ENCODE measurements around the gene MAPK1.
A peak's percentile ranks its signal among the peaks of the same experiment; 100 is the strongest.
"Not testable (repeated sequence)": the region's sequence is repeated elsewhere in the genome, so short reads cannot be mapped to it uniquely, and the experiment has no call there.

Gene MAPK1

GRCh38 chr22:21719024-21719423 is 148.4 kb downstream of the MAPK1 start:
- TF ChIP-seq, protein P1, sequence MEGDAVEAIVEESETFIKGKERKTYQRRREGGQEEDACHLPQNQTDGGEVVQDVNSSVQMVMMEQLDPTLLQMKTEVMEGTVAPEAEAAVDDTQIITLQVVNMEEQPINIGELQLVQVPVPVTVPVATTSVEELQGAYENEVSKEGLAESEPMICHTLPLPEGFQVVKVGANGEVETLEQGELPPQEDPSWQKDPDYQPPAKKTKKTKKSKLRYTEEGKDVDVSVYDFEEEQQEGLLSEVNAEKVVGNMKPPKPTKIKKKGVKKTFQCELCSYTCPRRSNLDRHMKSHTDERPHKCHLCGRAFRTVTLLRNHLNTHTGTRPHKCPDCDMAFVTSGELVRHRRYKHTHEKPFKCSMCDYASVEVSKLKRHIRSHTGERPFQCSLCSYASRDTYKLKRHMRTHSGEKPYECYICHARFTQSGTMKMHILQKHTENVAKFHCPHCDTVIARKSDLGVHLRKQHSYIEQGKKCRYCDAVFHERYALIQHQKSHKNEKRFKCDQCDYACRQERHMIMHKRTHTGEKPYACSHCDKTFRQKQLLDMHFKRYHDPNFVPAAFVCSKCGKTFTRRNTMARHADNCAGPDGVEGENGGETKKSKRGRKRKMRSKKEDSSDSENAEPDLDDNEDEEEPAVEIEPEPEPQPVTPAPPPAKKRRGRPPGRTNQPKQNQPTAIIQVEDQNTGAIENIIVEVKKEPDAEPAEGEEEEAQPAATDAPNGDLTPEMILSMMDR (IDR thresholded peaks at IDR 0.05; ENCODE audit: low read depth, low read length), result no peak
- no peak for DNase-seq

DNA sequence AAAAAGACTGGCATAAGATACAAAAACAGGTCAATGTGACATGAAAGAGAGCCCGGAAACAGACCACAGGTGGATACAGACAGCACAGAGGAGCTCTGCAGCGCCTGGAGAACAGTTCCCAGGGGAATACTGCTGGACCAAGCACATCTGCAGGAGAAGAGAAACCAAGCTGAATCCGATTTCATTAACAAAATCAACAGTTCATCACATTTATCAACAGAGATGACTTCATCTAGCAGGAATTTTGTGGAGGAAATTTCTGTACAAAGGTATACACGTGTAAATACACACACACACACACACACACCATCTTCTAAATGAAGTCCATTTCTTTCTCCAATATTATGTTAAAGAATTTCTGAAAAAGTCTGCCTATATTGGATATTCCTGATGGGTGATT is 148.9 kb downstream of the MAPK1 start:
- DNase-seq, result no peak
- H3K27me3 ChIP-seq, result no peaks in the 10 kb centered on the region
- H3K36me3 ChIP-seq, result no peaks in the 10 kb centered on the region
- H3K4me1 ChIP-seq, result no peaks in the 10 kb centered on the region; the same call in 1 of the 2 replicates
- TF ChIP-seq, protein P1 (IDR thresholded peaks at IDR 0.05; ENCODE audit: low read depth, low read length), result no peak
- H3K9me3 ChIP-seq, result no peaks in the 10 kb centered on the region
- H3K4me3 ChIP-seq (ENCODE audit: low read depth, low read length), result no peak overlapping the region

More at GRCh38 chr22:21719024-21719423, 148.4 kb downstream of the MAPK1 start:
- Histone ChIP-seq H3K4me3 (ENCODE audit: low read depth, low read length) (no peak overlapping the region), H3K36me3 (no peaks in the 10 kb centered on the region), H3K9me3 (no peaks in the 10 kb centered on the region), H3K27me3 (no peaks in the 10 kb centered on the region), H3K4me1 (no peaks in the 10 kb centered on the region; the same call in 1 of the 2 replicates)

DNA sequence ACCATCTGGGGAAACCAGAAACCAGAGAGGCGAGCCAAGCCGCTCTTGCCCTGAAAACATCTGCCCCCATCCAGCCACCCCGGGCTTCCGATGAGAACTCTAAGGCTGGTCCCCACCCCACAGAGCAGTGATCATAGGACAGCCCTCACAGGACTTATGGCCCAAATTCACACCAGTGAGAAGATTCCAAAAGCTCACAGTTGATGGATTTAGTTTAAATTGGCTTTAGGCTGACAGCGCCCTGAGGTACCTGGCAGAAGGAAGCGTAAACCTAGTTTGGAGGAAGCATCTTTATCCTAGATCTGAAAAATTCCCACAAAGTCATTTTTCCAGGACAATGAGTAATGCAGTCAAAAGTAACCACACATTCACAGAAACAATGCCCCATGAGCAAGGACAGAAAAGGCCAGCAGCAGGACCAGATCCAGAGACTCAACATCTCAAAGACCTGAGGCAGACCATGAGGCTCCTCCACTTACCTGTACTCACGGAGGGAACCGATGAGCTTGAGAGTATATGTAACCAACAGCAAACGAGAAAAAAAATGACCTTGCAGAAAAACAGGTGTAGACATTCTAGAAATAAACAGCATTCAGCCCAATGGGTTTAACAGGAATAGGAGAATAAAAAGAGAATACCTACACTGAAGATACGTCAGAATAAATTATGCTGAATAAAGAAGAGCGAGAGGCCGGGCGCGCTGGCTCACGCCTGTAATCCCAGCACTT is 150.9 kb downstream of the MAPK1 start:
- H3K4me1 ChIP-seq; H3K36me3 ChIP-seq; H3K9me3 ChIP-seq; H3K4me3 ChIP-seq (ENCODE audit: low read depth, low read length); DNase-seq; H3K27me3 ChIP-seq: not testable (repeated sequence)

- no peak for DNase-seq
- Histone ChIP-seq H3K9me3 (no peaks in the 10 kb centered on the region), H3K4me1 (no peaks in the 10 kb centered on the region; the same call in 1 of the 2 replicates), H3K36me3 (no peaks in the 10 kb centered on the region), H3K27me3 (no peaks in the 10 kb centered on the region), H3K4me3 (ENCODE audit: low read depth, low read length) (no peak overlapping the region)
- TF ChIP-seq, protein P1 (IDR thresholded peaks at IDR 0.05; ENCODE audit: low read depth, low read length), result no peak
Measured at GRCh38 chr22:21714786-21715185, 152.7 kb downstream of the MAPK1 start.

GRCh38 chr22:21714059-21714770 is 153.2 kb downstream of the MAPK1 start:
- H3K27me3 ChIP-seq, result no peaks in the 10 kb centered on the region
- no peaks in the 10 kb centered on the region for H3K36me3 ChIP-seq
- no peak for DNase-seq
- no peaks in the 10 kb centered on the region; the same call in 1 of the 2 replicates for H3K4me1 ChIP-seq
- H3K4me3 ChIP-seq (ENCODE audit: low read depth, low read length), result no peak overlapping the region
- TF ChIP-seq, protein P1 (IDR thresholded peaks at IDR 0.05; ENCODE audit: low read depth, low read length), result no peak
- no peaks in the 10 kb centered on the region for H3K9me3 ChIP-seq

- Histone ChIP-seq H3K27me3 (no peaks in the 10 kb centered on the region), H3K9me3 (no peaks in the 10 kb centered on the region), H3K4me3 (ENCODE audit: low read depth, low read length) (peak overlapping the region; percentile 56), H3K36me3 (no peaks in the 10 kb centered on the region), H3K4me1 (no peaks in the 10 kb centered on the region)
- TF ChIP-seq, protein P1 (IDR thresholded peaks at IDR 0.05; ENCODE audit: low read depth, low read length), result no peak
- no peak for DNase-seq
Measured at GRCh38 chr22:21713428-21714058, 153.9 kb downstream of the MAPK1 start.
